Measurements from ENCODE around the gene PLEKHA5.

DNA sequence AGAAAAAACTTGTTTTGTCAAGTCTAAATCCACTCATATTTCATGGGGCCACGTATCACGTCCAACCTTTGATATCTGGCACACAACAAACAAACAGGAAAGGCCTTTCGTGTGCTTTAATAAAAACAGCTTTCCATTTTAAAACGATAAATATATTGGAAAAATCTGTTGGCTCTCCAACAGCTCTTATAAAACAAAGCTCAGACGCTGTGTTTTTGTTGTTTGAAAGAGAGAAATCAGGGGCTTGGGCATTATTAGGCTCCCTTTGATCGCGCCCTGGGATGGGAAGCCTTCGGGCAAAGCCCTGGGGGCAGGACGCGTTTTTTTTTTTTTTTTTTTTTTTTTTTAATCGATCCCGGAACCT lies 429 bp upstream of the PLEKHA5 start:
- TF ChIP-seq SMC3 (IDR thresholded peaks at IDR 0.05; ENCODE audit: low read depth, low read length) (no peak), POLR2A (IDR thresholded peaks at IDR 0.05; ENCODE audit: low read depth, low read length) (no peak), RFX5 (IDR thresholded peaks at IDR 0.05; ENCODE audit: low read depth, low read length) (no peak), MXI1 (IDR thresholded peaks at IDR 0.05; ENCODE audit: borderline replicate concordance, low read depth, low read length) (no peak), BHLHE40 (IDR thresholded peaks at IDR 0.05; ENCODE audit: low read depth, low read length) (no peak), RAD21 (IDR thresholded peaks at IDR 0.05; ENCODE audit: low read length) (no peak), RCOR1 (IDR thresholded peaks at IDR 0.05; ENCODE audit: insufficient replicate concordance, low read length) (no peak), CEBPB (IDR thresholded peaks at IDR 0.05; ENCODE audit: low read depth, low read length) (no peak), MAZ (IDR thresholded peaks at IDR 0.05; ENCODE audit: borderline replicate concordance, low read depth, low read length) (no peak)
- TF ChIP-seq, protein P1, sequence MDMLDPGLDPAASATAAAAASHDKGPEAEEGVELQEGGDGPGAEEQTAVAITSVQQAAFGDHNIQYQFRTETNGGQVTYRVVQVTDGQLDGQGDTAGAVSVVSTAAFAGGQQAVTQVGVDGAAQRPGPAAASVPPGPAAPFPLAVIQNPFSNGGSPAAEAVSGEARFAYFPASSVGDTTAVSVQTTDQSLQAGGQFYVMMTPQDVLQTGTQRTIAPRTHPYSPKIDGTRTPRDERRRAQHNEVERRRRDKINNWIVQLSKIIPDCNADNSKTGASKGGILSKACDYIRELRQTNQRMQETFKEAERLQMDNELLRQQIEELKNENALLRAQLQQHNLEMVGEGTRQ (IDR thresholded peaks at IDR 0.05; ENCODE audit: low read depth, low read length), result no peak
- TF ChIP-seq, protein P2, sequence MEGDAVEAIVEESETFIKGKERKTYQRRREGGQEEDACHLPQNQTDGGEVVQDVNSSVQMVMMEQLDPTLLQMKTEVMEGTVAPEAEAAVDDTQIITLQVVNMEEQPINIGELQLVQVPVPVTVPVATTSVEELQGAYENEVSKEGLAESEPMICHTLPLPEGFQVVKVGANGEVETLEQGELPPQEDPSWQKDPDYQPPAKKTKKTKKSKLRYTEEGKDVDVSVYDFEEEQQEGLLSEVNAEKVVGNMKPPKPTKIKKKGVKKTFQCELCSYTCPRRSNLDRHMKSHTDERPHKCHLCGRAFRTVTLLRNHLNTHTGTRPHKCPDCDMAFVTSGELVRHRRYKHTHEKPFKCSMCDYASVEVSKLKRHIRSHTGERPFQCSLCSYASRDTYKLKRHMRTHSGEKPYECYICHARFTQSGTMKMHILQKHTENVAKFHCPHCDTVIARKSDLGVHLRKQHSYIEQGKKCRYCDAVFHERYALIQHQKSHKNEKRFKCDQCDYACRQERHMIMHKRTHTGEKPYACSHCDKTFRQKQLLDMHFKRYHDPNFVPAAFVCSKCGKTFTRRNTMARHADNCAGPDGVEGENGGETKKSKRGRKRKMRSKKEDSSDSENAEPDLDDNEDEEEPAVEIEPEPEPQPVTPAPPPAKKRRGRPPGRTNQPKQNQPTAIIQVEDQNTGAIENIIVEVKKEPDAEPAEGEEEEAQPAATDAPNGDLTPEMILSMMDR (conservative IDR thresholded peaks at IDR 0.05; ENCODE audit: low read depth, low read length), result no peak
- TF ChIP-seq, protein P3, sequence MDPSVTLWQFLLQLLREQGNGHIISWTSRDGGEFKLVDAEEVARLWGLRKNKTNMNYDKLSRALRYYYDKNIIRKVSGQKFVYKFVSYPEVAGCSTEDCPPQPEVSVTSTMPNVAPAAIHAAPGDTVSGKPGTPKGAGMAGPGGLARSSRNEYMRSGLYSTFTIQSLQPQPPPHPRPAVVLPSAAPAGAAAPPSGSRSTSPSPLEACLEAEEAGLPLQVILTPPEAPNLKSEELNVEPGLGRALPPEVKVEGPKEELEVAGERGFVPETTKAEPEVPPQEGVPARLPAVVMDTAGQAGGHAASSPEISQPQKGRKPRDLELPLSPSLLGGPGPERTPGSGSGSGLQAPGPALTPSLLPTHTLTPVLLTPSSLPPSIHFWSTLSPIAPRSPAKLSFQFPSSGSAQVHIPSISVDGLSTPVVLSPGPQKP (IDR thresholded peaks at IDR 0.05; ENCODE audit: borderline replicate concordance, low read depth, low read length), result no peak

Data from IMR-90 (cell line).